IPS-18c (cell line): ENCODE measurements around the gene TSNAX.

Source experiments
- H3K4me3 ChIP-seq: 2 replicates; pipeline ENCODE4 v1.7.0; 2013; ENCODE audit warnings: low read depth, mild to moderate bottlenecking, low read length, moderate library complexity; ENCODE audit not compliant: insufficient read depth
- H3K9me3 ChIP-seq: one replicate; pipeline ENCODE4 v1.6.1; 2013; ENCODE audit warnings: mild to moderate bottlenecking, low read length, moderate library complexity; ENCODE audit not compliant: control insufficient read depth, insufficient read depth

The TSNAX gene

DNA sequence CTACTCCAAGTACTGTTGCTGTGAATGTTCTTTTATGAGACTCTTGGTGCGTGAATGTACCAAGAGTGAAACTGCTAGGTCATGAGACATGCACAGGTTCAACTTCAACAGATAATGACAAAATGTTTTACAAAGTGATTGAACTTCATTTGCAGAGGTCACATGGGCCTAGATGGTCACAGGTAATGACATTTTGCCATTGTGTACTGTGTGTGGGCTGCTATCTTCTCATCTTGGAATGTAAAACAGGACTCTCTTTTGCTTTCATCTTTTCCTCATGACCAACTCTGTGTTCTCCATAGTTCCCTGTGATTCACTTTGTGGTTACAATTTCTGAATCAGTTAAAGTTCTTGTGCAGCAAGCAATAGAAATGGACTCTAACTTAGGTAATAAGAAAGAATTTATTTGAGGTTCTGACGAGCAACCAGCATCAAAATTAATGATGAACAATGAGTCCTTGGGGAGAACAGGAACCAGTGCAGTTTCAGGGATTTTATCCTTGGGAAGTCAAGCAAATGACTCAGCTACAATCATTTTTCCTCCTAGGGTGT is 16.2 kb upstream of the TSNAX start:
- Histone ChIP-seq H3K9me3 (no peaks in the 10 kb centered on the region), H3K4me3 (no peak overlapping the region)

DNA sequence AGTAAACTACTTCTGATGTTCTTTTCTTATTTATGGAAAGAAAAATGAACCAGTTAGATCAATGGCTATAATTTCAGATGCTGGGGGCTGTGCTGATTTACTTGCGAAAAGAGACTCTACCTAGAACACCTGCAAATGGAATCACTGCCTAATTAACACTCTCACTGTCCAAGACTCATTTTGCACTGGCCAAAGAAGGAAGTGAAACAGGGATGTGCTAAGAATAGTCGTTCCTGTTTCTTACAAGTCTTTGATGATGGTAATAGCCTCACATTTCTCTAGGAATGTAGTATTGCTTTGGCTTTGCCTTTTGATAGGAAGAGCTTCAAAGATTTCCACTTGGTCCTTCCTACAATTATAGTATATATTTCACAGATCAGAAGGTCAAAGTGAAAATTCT is 12.7 kb upstream of the TSNAX start:
- H3K9me3 ChIP-seq, result no peaks in the 10 kb centered on the region
- no peak overlapping the region for H3K4me3 ChIP-seq

GRCh38 chr1:231517076-231517475 is 11.4 kb upstream of the TSNAX start:
- Histone ChIP-seq H3K4me3 (no peak overlapping the region), H3K9me3 (no peaks in the 10 kb centered on the region)

DNA sequence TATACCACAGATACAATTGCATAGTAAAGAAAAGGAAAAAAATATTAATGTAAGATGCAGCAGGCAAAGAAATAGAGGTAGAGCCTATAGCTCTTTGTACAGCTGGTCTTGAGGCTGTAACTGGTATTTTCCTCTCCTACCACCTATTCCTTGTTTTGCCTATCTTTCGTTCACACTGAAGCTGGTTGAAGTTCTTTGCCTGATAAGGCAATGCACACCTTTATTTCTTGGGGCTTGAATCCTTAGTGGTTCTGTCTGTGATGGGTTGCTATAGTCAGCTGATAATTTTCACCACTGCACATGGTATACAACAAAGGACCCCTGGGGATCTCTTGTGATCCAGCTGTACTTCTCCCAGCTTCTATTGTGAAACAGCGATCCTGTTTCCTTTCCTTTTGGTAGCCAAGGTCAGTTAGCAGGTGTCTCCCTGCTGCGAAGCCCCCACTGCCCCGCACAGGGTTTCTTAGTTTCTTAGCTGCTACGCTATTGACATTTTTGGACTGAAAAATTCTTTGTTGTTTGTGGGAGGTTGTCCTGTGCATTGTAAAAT is 9.9 kb upstream of the TSNAX start:
- Histone ChIP-seq H3K9me3 (no peaks in the 10 kb centered on the region), H3K4me3 (no peak overlapping the region)

- no peaks in the 10 kb centered on the region for H3K9me3 ChIP-seq
- H3K4me3 ChIP-seq, result no peak overlapping the region
Observed at GRCh38 chr1:231519166-231519565, 9.3 kb upstream of the TSNAX start.

GRCh38 chr1:231522038-231522437 is 6.4 kb upstream of the TSNAX start:
- Histone ChIP-seq H3K9me3 (no peaks in the 10 kb centered on the region), H3K4me3 (no peak overlapping the region)

- Histone ChIP-seq H3K4me3 (no peak overlapping the region), H3K9me3 (no peaks in the 10 kb centered on the region)
Observed at GRCh38 chr1:231522931-231523642, 5.4 kb upstream of the TSNAX start.

DNA sequence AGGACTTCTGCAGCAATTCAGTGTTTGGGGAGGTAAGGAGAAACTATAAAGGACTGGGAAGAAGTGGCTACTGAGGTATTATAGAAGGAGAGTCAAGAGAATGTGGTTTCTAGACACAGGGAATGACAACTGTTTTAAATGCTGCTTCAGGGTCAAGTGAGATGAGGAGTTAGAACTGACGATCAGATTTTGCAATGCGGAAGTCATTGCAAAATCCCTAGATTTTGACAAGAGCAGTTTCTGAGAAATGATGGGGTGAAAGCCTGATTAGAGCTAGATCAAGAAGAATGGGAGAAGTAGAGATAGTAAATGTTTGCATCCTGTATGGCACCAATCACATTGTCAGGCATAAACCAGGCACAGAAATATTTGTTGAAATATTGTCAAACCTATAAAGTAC is 4.7 kb upstream of the TSNAX start:
- Histone ChIP-seq H3K9me3 (no peaks in the 10 kb centered on the region), H3K4me3 (no peak overlapping the region)

GRCh38 chr1:231526536-231526935 is 1.9 kb upstream of the TSNAX start:
- H3K9me3 ChIP-seq, result no peaks in the 10 kb centered on the region
- no peak overlapping the region for H3K4me3 ChIP-seq

DNA sequence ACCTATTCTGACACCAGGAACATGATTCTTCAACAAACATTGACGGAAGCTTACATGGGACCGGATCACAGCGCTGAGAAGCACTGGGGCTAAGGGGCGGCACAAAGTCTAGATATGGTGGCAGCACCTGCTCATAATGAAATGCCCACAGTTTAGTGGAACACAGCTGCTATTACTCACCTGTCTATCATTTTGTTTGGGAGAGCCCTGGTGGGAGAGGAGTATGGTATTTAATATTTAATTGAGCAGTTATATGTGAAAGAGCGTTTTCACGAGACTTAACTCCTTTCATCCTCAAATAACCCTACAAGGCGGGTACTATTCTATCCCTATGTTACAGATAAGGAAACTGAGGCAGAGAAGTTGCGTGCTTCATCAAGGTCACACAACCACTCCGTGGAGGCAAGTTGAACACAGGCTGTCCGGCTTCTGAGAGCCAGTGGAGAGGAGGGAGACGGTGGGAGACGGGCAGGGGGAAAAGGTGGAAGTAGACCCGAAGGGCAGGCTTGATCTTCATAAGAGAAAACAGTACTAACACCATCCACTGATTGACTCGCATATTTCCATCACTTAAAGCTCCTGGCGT is 790 bp upstream of the TSNAX start:
- Histone ChIP-seq H3K9me3 (no peaks in the 10 kb centered on the region), H3K4me3 (peak overlapping the region; percentile 81; the same call in 1 of the 2 replicates)

DNA sequence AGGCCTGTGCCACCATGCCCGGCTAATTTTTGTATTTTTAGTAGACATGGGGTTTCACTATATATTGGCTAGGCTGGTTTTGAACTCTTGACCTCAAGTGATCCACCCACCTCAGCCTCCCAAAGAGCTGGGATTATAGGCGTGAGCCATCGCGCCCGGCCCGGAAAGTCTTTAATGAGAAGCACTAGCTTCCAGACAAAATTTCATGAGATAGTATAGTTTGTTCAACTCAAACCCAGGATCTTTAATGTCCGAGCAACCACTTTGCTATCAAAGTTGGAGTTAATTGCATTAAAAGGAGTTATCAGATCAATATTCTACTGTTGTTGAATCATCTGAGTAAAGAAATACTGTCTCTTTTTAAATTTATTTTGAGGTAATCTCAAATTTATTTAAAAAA is 4.8 kb downstream of the TSNAX start:
- H3K4me3 ChIP-seq, result no peak overlapping the region

DNA sequence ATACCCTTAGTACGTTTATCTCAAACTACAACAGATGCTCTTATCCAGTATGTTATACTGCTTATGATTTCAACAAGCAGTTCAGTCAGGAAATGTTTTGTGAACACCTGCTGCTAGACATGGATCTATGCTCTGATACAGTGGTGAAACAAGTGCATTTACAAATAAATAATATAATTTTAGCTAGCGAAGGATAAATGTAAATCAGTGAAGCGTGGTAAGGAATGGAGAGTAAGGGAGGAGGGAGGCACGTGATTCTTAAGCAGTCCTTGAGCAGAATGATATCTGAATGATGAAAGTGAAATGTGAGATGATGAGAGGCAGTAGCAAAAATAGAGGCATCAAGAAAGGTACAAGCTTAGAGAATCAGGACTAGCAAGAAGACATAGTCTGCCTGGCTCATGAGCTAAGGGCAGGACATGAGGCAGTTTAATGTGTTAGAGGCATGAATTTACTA is 6.3 kb downstream of the TSNAX start:
- Histone ChIP-seq H3K4me3 (no peak overlapping the region), H3K9me3 (no peaks in the 10 kb centered on the region)

More for the DNA sequence above, 4.8 kb downstream of the TSNAX start:
- no peaks in the 10 kb centered on the region for H3K9me3 ChIP-seq

- no peak overlapping the region for H3K4me3 ChIP-seq
Observed at GRCh38 chr1:231536099-231536498, 7.6 kb downstream of the TSNAX start.

DNA sequence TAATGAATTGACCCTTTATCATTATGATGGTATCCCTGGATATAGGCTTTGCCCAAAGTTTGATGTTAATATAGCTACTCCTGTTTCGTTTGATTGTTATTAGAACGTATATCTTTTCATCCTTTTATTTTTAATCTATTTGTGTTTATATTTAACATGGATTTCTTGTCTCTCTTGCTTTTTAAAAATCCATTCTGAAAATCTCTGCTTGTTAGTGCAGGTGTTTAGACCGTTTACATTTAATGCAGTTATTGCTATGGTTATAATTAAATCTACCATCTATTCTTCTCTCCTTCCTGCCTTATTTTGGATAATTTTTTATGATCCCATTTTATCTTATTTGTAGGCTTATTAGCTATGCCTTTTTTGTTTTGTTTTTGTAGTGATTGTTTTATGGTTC is 12.4 kb downstream of the TSNAX start:
- no peaks in the 10 kb centered on the region for H3K9me3 ChIP-seq
- H3K4me3 ChIP-seq, result no peak overlapping the region

More at GRCh38 chr1:231536099-231536498, 7.6 kb downstream of the TSNAX start:
- no peaks in the 10 kb centered on the region for H3K9me3 ChIP-seq

DNA sequence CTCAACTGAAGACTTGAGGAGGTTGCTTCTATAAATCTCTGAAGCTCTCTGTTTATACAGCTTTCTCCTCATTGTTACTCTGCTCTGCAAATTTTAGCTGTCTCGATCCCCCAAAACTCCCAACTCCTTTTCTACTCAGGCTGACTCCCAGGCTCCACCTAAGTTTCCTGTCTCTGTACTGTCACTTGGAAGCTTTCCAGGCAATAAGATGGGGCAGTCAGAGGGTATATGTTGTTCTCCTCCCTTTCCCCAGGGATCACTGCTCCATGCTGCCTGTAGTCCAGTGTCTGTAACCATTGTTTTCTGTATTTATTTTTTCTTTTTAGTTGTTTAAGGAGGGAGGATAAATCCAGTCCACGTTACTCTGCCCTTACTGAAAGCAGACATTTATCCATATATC is 13.4 kb downstream of the TSNAX start:
- H3K4me3 ChIP-seq, result no peak overlapping the region
- no peaks in the 10 kb centered on the region for H3K9me3 ChIP-seq

DNA sequence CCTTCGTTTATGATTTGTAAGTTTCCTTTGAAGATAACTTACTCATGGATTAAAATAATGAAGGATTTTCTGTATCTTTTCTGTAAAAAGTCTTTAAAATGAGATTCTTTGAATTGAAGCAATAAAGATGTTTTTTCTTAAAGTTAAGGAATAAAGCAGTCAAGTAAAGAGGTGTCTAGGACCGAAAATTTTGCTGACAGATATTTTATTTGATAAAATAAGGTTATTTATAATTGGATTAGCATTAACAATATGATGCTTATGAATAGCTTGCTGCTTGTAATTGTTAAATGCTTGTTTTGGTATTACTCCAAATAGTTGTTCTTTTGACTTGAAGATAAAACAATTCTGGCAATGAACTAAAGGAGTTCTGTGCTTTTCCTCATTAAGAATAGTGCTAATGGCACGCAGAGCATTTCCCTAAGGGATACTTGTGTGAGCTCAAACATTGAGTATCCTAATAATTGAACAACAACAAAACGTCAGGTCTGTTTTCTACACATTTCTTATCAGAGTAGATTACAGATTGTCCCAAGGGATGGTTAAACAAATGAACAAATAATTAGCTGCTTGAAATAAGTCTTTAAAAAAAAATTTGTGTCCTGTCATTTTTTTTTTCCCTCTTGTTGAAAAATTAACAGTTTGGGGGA is 16.6 kb downstream of the TSNAX start:
- no peaks in the 10 kb centered on the region for H3K9me3 ChIP-seq
- H3K4me3 ChIP-seq, result no peak overlapping the region

- no peak overlapping the region for H3K4me3 ChIP-seq
- H3K9me3 ChIP-seq, result no peaks in the 10 kb centered on the region
Observed at GRCh38 chr1:231546693-231547092, 18.2 kb downstream of the TSNAX start.
